Suppressor macrophage treated with lipopolysaccharide for 1 hour (primary cell): ENCODE measurements around the gene UBE2M.
"Not testable (repeated sequence)": the region's sequence is repeated elsewhere in the genome, so short reads cannot be mapped to it uniquely, and the experiment has no call there.

Experiments
- DNase-seq, 3 donors: peaks; one replicate each; pipeline ENCODE4 v3.0.0-alpha.2; 2020 to 2022

UBE2M gene

GRCh38 chr19:58511353-58512208 is 46.8 kb downstream of the UBE2M start, which contains the start of gene SLC27A5:
Gene SLC27A5 (minus strand): TSS chr19:58511992. CDS start chr19:58511955, 37 bp downstream.
- DNase-seq = no peak

DNA sequence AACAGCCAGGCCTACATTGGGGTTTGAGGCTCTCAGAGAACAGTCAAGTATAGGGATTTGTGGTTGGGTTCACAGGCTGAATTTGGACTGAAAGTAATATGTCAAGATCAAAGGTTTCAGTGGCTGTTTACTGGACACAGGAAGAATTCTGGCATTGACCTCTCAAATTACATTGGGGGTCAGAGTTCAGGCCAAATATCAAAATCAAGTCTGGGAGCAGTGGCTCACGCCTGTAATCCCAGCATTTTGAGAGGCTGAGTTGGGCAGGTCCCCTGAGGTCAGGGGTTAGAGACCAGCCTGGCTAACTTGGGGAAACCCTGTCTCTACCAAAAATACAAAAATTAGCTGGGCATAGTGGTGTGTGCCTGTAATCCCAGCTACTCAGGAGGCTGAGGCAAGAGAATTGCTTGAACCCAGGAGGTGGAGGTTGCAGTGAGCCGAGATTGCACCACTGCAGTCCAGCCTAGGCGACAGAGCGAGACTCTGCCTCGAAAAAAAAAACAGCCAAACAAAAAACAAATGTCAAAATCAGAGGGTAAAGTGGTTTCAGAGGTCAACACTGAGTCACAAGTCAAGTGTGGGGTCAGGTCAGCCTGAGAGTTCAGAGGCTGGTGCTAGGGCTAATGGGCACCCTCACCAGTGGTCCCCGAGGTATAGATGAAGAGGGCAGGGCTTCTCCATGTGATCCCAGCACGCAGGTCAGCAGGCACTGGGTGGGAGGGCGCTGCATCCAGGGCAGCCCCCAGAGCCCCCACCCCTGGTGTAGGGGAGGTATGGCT is 48.1 kb downstream of the UBE2M start:
- no peak for DNase-seq

DNA sequence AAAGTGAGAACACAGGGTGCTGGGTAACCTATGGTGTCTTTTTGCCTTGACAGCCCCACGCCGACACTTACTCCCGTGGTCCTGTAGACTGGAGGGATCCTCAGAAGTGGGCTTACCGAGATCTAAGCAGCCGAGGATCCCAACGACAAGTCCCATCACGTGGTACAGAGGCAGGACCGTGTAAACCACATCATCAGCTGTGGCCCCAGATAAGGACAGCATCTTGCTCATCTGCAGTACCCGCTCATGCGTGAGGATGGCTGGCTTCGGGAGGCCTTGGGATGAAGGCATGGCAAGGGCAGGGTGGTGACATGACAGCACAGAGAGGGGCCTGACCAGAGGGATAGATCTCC is 48.7 kb downstream of the UBE2M start:
- no peak for DNase-seq

DNA sequence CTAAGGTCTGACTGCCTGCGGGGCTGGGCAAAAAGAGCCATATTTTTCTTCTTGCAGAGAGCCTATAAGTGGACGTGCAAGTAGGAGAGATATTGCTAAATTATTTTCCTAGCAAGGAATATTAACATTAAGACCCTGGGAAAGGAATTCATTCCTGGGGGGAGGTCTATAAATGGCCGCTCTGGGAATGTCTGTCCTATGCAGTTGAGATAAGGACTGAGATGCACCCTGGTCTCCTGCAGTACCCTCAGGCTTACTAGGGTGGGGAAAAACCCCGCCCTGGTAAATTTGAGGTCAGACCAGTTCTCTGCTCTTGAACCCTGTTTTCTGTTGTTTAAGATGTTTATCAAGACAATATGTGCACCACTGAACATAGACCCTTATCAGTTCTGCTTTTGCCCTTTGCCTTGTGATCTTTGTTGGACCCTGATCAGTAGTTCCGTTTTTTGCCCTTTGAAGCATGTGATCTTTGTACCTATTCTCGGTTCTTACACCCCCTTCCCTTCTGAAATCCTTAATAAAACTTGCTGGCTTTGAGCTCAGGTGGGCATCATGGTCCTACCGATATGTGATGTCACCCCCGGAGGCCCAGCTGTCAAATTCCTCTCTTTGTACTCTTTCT is 50.7 kb downstream of the UBE2M start:
- DNase-seq = not testable (repeated sequence)
